ENCODE measurements around the gene CYBC1. TPM values are rescaled to one million over a fixed set of nuclear protein-coding genes. Genes with fewer than 3 reads are reported as not detected.

The CYBC1 gene
- total RNA-seq, 2 experiments from 2014 or later, result 220 to 247 TPM

GRCh38 chr17:82438401-82439193 is 12.0 kb downstream of the CYBC1 start:
- no peak overlapping the region for H3K27ac Mint-ChIP-seq
- H3K27me3 Mint-ChIP-seq (ENCODE audit: low read depth), result no peaks in the 10 kb centered on the region
- POLR2A ChIA-PET, result interaction anchor here (0.8 to 1.0 kb wide), 2 partner anchors 10 to 22 kb away, joined by 4 to 6 read pairs; no protein-coding TSS in a partner anchor
- peaks cover 24% of the 10 kb centered on the region for H3K36me3 Mint-ChIP-seq (ENCODE audit: low read depth)
- CTCF ChIA-PET, result no interaction called here
- no peak overlapping the region for H3K4me3 Mint-ChIP-seq
- peaks cover 16% of the 10 kb centered on the region for H3K4me1 Mint-ChIP-seq (ENCODE audit: low read depth)
- ATAC-seq (no peak), DNase-seq (no peak)
- H3K9me3 Mint-ChIP-seq (ENCODE audit: insufficient read depth), result no peaks in the 10 kb centered on the region

GRCh38 chr17:82437325-82437668 is 13.3 kb downstream of the CYBC1 start:
- Mint-ChIP-seq H3K27ac (no peak overlapping the region), H3K9me3 (ENCODE audit: insufficient read depth) (no peaks in the 10 kb centered on the region), H3K4me1 (ENCODE audit: low read depth) (peaks cover 13% of the 10 kb centered on the region), H3K36me3 (ENCODE audit: low read depth) (peaks cover 16% of the 10 kb centered on the region), H3K27me3 (ENCODE audit: low read depth) (no peaks in the 10 kb centered on the region), H3K4me3 (no peak overlapping the region)
- ChIA-PET CTCF (no interaction called here), POLR2A (interaction anchor here (0.9 to 1.1 kb wide), 2 partner anchors 12 to 14 kb away, joined by 3 read pairs; no protein-coding TSS in a partner anchor)
- ATAC-seq (no peak), DNase-seq (no peak)

- H3K4me3 Mint-ChIP-seq, result no peak overlapping the region
- H3K36me3 Mint-ChIP-seq (ENCODE audit: low read depth), result peaks cover 16% of the 10 kb centered on the region
- peaks cover 13% of the 10 kb centered on the region for H3K4me1 Mint-ChIP-seq (ENCODE audit: low read depth)
- ChIA-PET POLR2A (interaction anchor here (0.9 to 1.1 kb wide), 2 partner anchors 13 to 15 kb away, joined by 3 read pairs; no protein-coding TSS in a partner anchor), CTCF (no interaction called here)
- ATAC-seq (no peak), DNase-seq (no peak)
- H3K9me3 Mint-ChIP-seq (ENCODE audit: insufficient read depth), result no peaks in the 10 kb centered on the region
- H3K27ac Mint-ChIP-seq, result no peak overlapping the region
- no peaks in the 10 kb centered on the region for H3K27me3 Mint-ChIP-seq (ENCODE audit: low read depth)
These were observed 13.8 kb downstream of the CYBC1 start for GRCh38 chr17:82436601-82437324.

GRCh38 chr17:82435601-82436583 is 14.7 kb downstream of the CYBC1 start:
- CTCF ChIA-PET, result no interaction called here
- H3K36me3 Mint-ChIP-seq (ENCODE audit: low read depth), result peaks cover 12% of the 10 kb centered on the region
- POLR2A ChIA-PET, result no interaction called here
- ATAC-seq, result no peak
- no peak overlapping the region for H3K4me3 Mint-ChIP-seq
- no peaks in the 10 kb centered on the region for H3K27me3 Mint-ChIP-seq (ENCODE audit: low read depth)
- H3K27ac Mint-ChIP-seq, result no peak overlapping the region
- H3K9me3 Mint-ChIP-seq (ENCODE audit: insufficient read depth), result no peaks in the 10 kb centered on the region
- DNase-seq, result no peak
- peaks cover 13% of the 10 kb centered on the region for H3K4me1 Mint-ChIP-seq (ENCODE audit: low read depth)

- H3K9me3 Mint-ChIP-seq (ENCODE audit: insufficient read depth), result no peaks in the 10 kb centered on the region
- no peak overlapping the region for H3K4me3 Mint-ChIP-seq
- peaks cover 18% of the 10 kb centered on the region for H3K4me1 Mint-ChIP-seq (ENCODE audit: low read depth)
- peaks cover 14% of the 10 kb centered on the region for H3K36me3 Mint-ChIP-seq (ENCODE audit: low read depth)
- no peaks in the 10 kb centered on the region for H3K27me3 Mint-ChIP-seq (ENCODE audit: low read depth)
- peak overlapping the region; percentile 63 for H3K27ac Mint-ChIP-seq
- ATAC-seq (no peak), DNase-seq (no peak)
- ChIA-PET CTCF (no interaction called here), POLR2A (no interaction called here)
These were observed 15.4 kb downstream of the CYBC1 start for GRCh38 chr17:82435103-82435502.

- POLR2A ChIA-PET, result interaction anchor here (0.9 kb wide), 1 partner anchor 10 kb away, joined by 3 read pairs; no protein-coding TSS in a partner anchor
- H3K27me3 Mint-ChIP-seq (ENCODE audit: low read depth), result no peaks in the 10 kb centered on the region
These were observed 16.4 kb downstream of the CYBC1 start for GRCh38 chr17:82434216-82434565.

GRCh38 chr17:82433560-82434215 is 16.9 kb downstream of the CYBC1 start:
- POLR2A ChIA-PET, result interaction anchor here (0.9 kb wide), 1 partner anchor 10 kb away, joined by 3 read pairs; no protein-coding TSS in a partner anchor
- H3K4me3 Mint-ChIP-seq, result no peak overlapping the region
- CTCF ChIA-PET, result interaction anchor here (0.7 kb wide), 1 partner anchor 15 kb away, joined by 3 read pairs; the partner anchor contains the start of gene OGFOD3
- ATAC-seq (no peak), DNase-seq (no peak)
- peaks cover 31% of the 10 kb centered on the region for H3K4me1 Mint-ChIP-seq (ENCODE audit: low read depth)
- H3K36me3 Mint-ChIP-seq (ENCODE audit: low read depth), result peaks cover 23% of the 10 kb centered on the region
- peak overlapping the region; percentile 70 for H3K27ac Mint-ChIP-seq
- H3K9me3 Mint-ChIP-seq (ENCODE audit: insufficient read depth), result no peaks in the 10 kb centered on the region
- H3K27me3 Mint-ChIP-seq (ENCODE audit: low read depth), result no peaks in the 10 kb centered on the region

More at GRCh38 chr17:82434216-82434565, 16.4 kb downstream of the CYBC1 start:
- Mint-ChIP-seq H3K4me1 (ENCODE audit: low read depth) (peaks cover 27% of the 10 kb centered on the region), H3K36me3 (ENCODE audit: low read depth) (peaks cover 23% of the 10 kb centered on the region), H3K9me3 (ENCODE audit: insufficient read depth) (no peaks in the 10 kb centered on the region), H3K27ac (peak overlapping the region; percentile 70), H3K4me3 (no peak overlapping the region)
- ATAC-seq (peak; percentile 59), DNase-seq (peak; percentile 64)
- CTCF ChIA-PET, result interaction anchor here (0.7 kb wide), 1 partner anchor 15 kb away, joined by 3 read pairs; the partner anchor contains the start of gene OGFOD3

- Mint-ChIP-seq H3K27me3 (ENCODE audit: low read depth) (no peaks in the 10 kb centered on the region), H3K4me1 (ENCODE audit: low read depth) (peaks cover 34% of the 10 kb centered on the region), H3K4me3 (no peak overlapping the region), H3K36me3 (ENCODE audit: low read depth) (peaks cover 19% of the 10 kb centered on the region), H3K27ac (no peak overlapping the region), H3K9me3 (ENCODE audit: insufficient read depth) (no peaks in the 10 kb centered on the region)
- ChIA-PET CTCF (no interaction called here), POLR2A (interaction anchor here (1.1 kb wide), 1 partner anchor 16 kb away, joined by 3 read pairs; no protein-coding TSS in a partner anchor)
- DNase-seq (no peak), ATAC-seq (no peak)
These were observed 18.5 kb downstream of the CYBC1 start for GRCh38 chr17:82432017-82432416.

- ATAC-seq (no peak), DNase-seq (no peak)
- ChIA-PET CTCF (interaction anchor here (1.6 kb wide), 1 partner anchor 10 kb away, joined by 4 read pairs; no protein-coding TSS in a partner anchor), POLR2A (interaction anchor here (0.6 to 0.7 kb wide), 2 partner anchors 10 to 239 kb away, joined by 3 read pairs; no protein-coding TSS in a partner anchor)
- Mint-ChIP-seq H3K9me3 (ENCODE audit: insufficient read depth) (no peaks in the 10 kb centered on the region), H3K4me3 (peak overlapping the region; percentile 10), H3K27ac (peak overlapping the region; percentile 89), H3K27me3 (ENCODE audit: low read depth) (no peaks in the 10 kb centered on the region), H3K36me3 (ENCODE audit: low read depth) (peaks cover 22% of the 10 kb centered on the region), H3K4me1 (ENCODE audit: low read depth) (peaks cover 29% of the 10 kb centered on the region)
These were observed 20.7 kb downstream of the CYBC1 start for GRCh38 chr17:82429824-82430223.

- H3K36me3 Mint-ChIP-seq (ENCODE audit: low read depth), result peaks cover 18% of the 10 kb centered on the region
- ChIA-PET POLR2A (interaction anchor here (1.7 kb wide), 1 partner anchor 21 kb away, joined by 7 read pairs; no protein-coding TSS in a partner anchor), CTCF (interaction anchor here (1.9 kb wide), 1 partner anchor 9 kb away, joined by 7 read pairs; the partner anchor contains the start of gene OGFOD3)
- H3K4me1 Mint-ChIP-seq (ENCODE audit: low read depth), result peaks cover 29% of the 10 kb centered on the region
- H3K9me3 Mint-ChIP-seq (ENCODE audit: insufficient read depth), result no peaks in the 10 kb centered on the region
- H3K4me3 Mint-ChIP-seq, result no peak overlapping the region
- DNase-seq (no peak), ATAC-seq (no peak)
- no peak overlapping the region for H3K27ac Mint-ChIP-seq
- no peaks in the 10 kb centered on the region for H3K27me3 Mint-ChIP-seq (ENCODE audit: low read depth)
These were observed 22.0 kb downstream of the CYBC1 start for GRCh38 chr17:82428546-82428945.

- H3K9me3 Mint-ChIP-seq (ENCODE audit: insufficient read depth), result no peaks in the 10 kb centered on the region
- H3K4me1 Mint-ChIP-seq (ENCODE audit: low read depth), result peaks cover 33% of the 10 kb centered on the region
- no peaks in the 10 kb centered on the region for H3K27me3 Mint-ChIP-seq (ENCODE audit: low read depth)
- ChIA-PET POLR2A (interaction anchor here (0.7 to 1.0 kb wide), 2 partner anchors 24 to 67 kb away, joined by 3 to 5 read pairs; no protein-coding TSS in a partner anchor), CTCF (interaction anchor here (0.6 to 1.8 kb wide), 9 partner anchors 8 to 202 kb away, joined by 3 to 9 read pairs (median 3); no protein-coding TSS in a partner anchor)
- H3K4me3 Mint-ChIP-seq, result no peak overlapping the region
- H3K36me3 Mint-ChIP-seq (ENCODE audit: low read depth), result peaks cover 32% of the 10 kb centered on the region
- DNase-seq, result no peak
- ATAC-seq, result no peak
- peak overlapping the region; percentile 5 for H3K27ac Mint-ChIP-seq
These were observed 25.7 kb downstream of the CYBC1 start for GRCh38 chr17:82424863-82425159.
